Midbrain (tissue), 1 donor: Measurements from ENCODE around the gene SYPL1.

ENCODE experiments used
- DNase-seq: peaks from one replicate; lab custom pipeline; 2025; lab: John Stamatoyannopoulos, UW

SYPL1 gene

GRCh38 chr7:106092204-106092603, 19.9 kb downstream of the SYPL1 start:
- DNase-seq = no peak

- no peak for DNase-seq
Observed at GRCh38 chr7:106089647-106090046, 22.5 kb downstream of the SYPL1 start.

- no peak for DNase-seq
Observed at GRCh38 chr7:106088014-106088413, 24.1 kb downstream of the SYPL1 start.

GRCh38 chr7:106086062-106086461, 26.1 kb downstream of the SYPL1 start:
- DNase-seq = no peak

GRCh38 chr7:106085015-106085414, 27.1 kb downstream of the SYPL1 start:
- no peak for DNase-seq

GRCh38 chr7:106083717-106084116, 28.4 kb downstream of the SYPL1 start:
- DNase-seq = no peak

GRCh38 chr7:106082087-106082854, 29.8 kb downstream of the SYPL1 start:
- no peak for DNase-seq

- DNase-seq = no peak
Observed at GRCh38 chr7:106080300-106080987, 31.7 kb downstream of the SYPL1 start.

- no peak for DNase-seq
Observed at GRCh38 chr7:106076537-106076936, 35.6 kb downstream of the SYPL1 start.

GRCh38 chr7:106075937-106076336, 36.2 kb downstream of the SYPL1 start:
- DNase-seq = peak; percentile 25

GRCh38 chr7:106074257-106074656, 37.9 kb downstream of the SYPL1 start:
- DNase-seq = no peak

- no peak for DNase-seq
Observed at GRCh38 chr7:106073701-106074100, 38.4 kb downstream of the SYPL1 start.

GRCh38 chr7:106072715-106073091, 39.4 kb downstream of the SYPL1 start:
- DNase-seq = no peak

GRCh38 chr7:106071999-106072714, 40.0 kb downstream of the SYPL1 start:
- no peak for DNase-seq

GRCh38 chr7:106071356-106071998, 40.6 kb downstream of the SYPL1 start:
- DNase-seq = no peak

GRCh38 chr7:106070567-106071254, 41.4 kb downstream of the SYPL1 start:
- DNase-seq = no peak

- DNase-seq = no peak
Observed at GRCh38 chr7:106070201-106070551, 41.9 kb downstream of the SYPL1 start.

- DNase-seq = no peak
Observed at GRCh38 chr7:106069471-106070200, 42.5 kb downstream of the SYPL1 start.

GRCh38 chr7:106068986-106069385, 43.1 kb downstream of the SYPL1 start:
- no peak for DNase-seq

GRCh38 chr7:106068538-106068961, 43.6 kb downstream of the SYPL1 start:
- DNase-seq = no peak

GRCh38 chr7:106067678-106068077, 44.4 kb downstream of the SYPL1 start:
- no peak for DNase-seq
